ENCODE results near the gene CDH13.

CDH13 gene

GRCh38 chr16:83051451-83051850 is 424.7 kb downstream of the CDH13 start:
- DNase-seq (ENCODE audit: extremely low read depth, insufficient read length), result no peak
- H3K4me3 ChIP-seq (replicated peaks; ENCODE audit: low read depth, low read length), result no peak overlapping the region
- no peaks in the 10 kb centered on the region for H3K36me3 ChIP-seq (ENCODE audit: control insufficient read depth, insufficient read depth, low read length)
- H3K27me3 ChIP-seq (replicated peaks; ENCODE audit: control insufficient read depth, insufficient read depth, low read length), result no peaks in the 10 kb centered on the region
- TF ChIP-seq CTCF (IDR thresholded peaks at IDR 0.05; ENCODE audit: insufficient read depth, low read length, poor library complexity, severe bottlenecking), result no peak

GRCh38 chr16:83054283-83054682 is 427.5 kb downstream of the CDH13 start:
- no peak for DNase-seq (ENCODE audit: extremely low read depth, insufficient read length)
- no peaks in the 10 kb centered on the region for H3K27me3 ChIP-seq (replicated peaks; ENCODE audit: control insufficient read depth, insufficient read depth, low read length)
- H3K36me3 ChIP-seq (ENCODE audit: control insufficient read depth, insufficient read depth, low read length), result no peaks in the 10 kb centered on the region
- no peak overlapping the region for H3K4me3 ChIP-seq (replicated peaks; ENCODE audit: low read depth, low read length)
- TF ChIP-seq CTCF (IDR thresholded peaks at IDR 0.05; ENCODE audit: insufficient read depth, low read length, poor library complexity, severe bottlenecking), result no peak

- Histone ChIP-seq H3K27me3 (replicated peaks; ENCODE audit: control insufficient read depth, insufficient read depth, low read length) (no peaks in the 10 kb centered on the region), H3K36me3 (ENCODE audit: control insufficient read depth, insufficient read depth, low read length) (no peaks in the 10 kb centered on the region), H3K4me3 (replicated peaks; ENCODE audit: low read depth, low read length) (no peak overlapping the region)
- TF ChIP-seq CTCF (IDR thresholded peaks at IDR 0.05; ENCODE audit: insufficient read depth, low read length, poor library complexity, severe bottlenecking), result no peak
- DNase-seq (ENCODE audit: extremely low read depth, insufficient read length), result no peak
Observed at GRCh38 chr16:83058376-83058775, 431.6 kb downstream of the CDH13 start.

GRCh38 chr16:83059237-83059636 is 432.5 kb downstream of the CDH13 start:
- no peaks in the 10 kb centered on the region for H3K27me3 ChIP-seq (replicated peaks; ENCODE audit: control insufficient read depth, insufficient read depth, low read length)
- DNase-seq (ENCODE audit: extremely low read depth, insufficient read length), result no peak
- no peaks in the 10 kb centered on the region for H3K36me3 ChIP-seq (ENCODE audit: control insufficient read depth, insufficient read depth, low read length)
- no peak for TF ChIP-seq CTCF (IDR thresholded peaks at IDR 0.05; ENCODE audit: insufficient read depth, low read length, poor library complexity, severe bottlenecking)
- no peak overlapping the region for H3K4me3 ChIP-seq (replicated peaks; ENCODE audit: low read depth, low read length)

- Histone ChIP-seq H3K4me3 (replicated peaks; ENCODE audit: low read depth, low read length) (no peak overlapping the region), H3K36me3 (ENCODE audit: control insufficient read depth, insufficient read depth, low read length) (no peaks in the 10 kb centered on the region), H3K27me3 (replicated peaks; ENCODE audit: control insufficient read depth, insufficient read depth, low read length) (no peaks in the 10 kb centered on the region)
- DNase-seq (ENCODE audit: extremely low read depth, insufficient read length), result no peak
- TF ChIP-seq CTCF (IDR thresholded peaks at IDR 0.05; ENCODE audit: insufficient read depth, low read length, poor library complexity, severe bottlenecking), result no peak
Observed at GRCh38 chr16:83066011-83066410, 439.2 kb downstream of the CDH13 start.

- TF ChIP-seq CTCF (IDR thresholded peaks at IDR 0.05; ENCODE audit: insufficient read depth, low read length, poor library complexity, severe bottlenecking), result no peak
- Histone ChIP-seq H3K27me3 (replicated peaks; ENCODE audit: control insufficient read depth, insufficient read depth, low read length) (no peaks in the 10 kb centered on the region), H3K4me3 (replicated peaks; ENCODE audit: low read depth, low read length) (no peak overlapping the region), H3K36me3 (ENCODE audit: control insufficient read depth, insufficient read depth, low read length) (no peaks in the 10 kb centered on the region)
- DNase-seq (ENCODE audit: extremely low read depth, insufficient read length), result no peak
Observed at GRCh38 chr16:83066881-83067280, 440.1 kb downstream of the CDH13 start.
